Measurements from ENCODE around the gene PLK3. TPM values are rescaled to one million over a fixed set of nuclear protein-coding genes. Genes with fewer than 3 reads are reported as not detected.

PLK3 gene
- total and polyA plus RNA-seq, 10 of the 15 experiments (the other 5 are each of a cell fraction or from before 2014, with no cell fraction given) = 1.5 to 23.2 (median 12.1) TPM

DNA sequence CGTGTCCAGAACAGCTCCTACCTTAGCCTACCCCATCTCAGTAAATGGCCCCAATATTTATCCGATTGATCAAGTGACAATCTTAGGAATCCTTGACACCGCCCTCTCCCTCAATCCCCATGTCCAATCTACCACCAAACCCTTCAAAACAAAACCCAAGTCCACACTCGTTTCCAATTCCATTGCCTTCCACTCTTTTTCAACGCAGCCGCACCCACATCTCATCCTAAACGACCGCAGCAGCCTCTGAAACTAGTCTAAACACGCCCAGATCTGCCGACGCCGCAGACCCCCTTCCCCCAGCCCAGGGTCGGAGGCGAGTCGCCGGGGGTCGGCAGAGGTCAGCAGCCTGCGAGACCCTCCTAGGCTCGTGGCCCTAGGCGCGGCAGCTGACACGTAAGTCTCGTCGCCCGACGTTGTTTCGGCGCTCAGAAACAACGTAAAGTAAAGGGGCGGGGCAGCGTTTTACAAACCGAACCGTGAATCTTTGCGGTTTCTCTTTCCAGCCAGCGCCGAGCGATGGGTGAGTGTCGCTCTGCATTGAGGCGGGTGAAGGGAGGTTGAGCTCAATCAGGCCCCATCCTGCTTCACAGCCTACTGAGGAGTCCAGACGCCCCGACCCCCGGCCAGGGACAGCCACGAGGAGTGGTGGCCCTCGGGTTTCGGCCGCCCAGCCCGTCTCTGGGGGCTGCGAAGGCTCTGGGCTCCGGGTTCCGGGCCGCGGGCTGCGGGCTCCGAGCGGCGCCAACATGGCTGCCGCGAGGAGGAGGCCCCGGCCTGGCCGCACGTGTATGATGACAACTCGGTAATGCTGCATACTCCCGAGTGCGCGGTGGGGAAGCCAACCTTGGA, 24.9 kb upstream of the PLK3 start, which contains the start of gene RPS8 (continued):
- TF ChIP-seq, protein P1, sequence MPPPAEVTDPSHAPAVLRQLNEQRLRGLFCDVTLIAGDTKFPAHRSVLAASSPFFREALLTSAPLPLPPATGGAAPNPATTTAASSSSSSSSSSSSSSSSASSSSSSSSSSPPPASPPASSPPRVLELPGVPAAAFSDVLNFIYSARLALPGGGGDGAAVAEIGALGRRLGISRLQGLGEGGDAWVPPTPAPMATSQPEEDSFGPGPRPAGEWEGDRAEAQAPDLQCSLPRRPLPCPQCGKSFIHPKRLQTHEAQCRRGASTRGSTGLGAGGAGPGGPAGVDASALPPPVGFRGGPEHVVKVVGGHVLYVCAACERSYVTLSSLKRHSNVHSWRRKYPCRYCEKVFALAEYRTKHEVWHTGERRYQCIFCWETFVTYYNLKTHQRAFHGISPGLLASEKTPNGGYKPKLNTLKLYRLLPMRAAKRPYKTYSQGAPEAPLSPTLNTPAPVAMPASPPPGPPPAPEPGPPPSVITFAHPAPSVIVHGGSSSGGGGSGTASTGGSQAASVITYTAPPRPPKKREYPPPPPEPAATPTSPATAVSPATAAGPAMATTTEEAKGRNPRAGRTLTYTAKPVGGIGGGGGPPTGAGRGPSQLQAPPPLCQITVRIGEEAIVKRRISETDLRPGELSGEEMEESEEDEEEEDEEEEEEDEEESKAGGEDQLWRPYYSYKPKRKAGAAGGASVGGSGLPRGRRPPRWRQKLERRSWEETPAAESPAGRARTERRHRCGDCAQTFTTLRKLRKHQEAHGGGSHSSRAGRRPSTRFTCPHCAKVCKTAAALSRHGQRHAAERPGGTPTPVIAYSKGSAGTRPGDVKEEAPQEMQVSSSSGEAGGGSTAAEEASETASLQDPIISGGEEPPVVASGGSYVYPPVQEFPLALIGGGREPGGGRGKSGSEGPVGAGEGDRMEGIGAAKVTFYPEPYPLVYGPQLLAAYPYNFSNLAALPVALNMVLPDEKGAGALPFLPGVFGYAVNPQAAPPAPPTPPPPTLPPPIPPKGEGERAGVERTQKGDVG (CRISPR knock-in tag; IDR thresholded peaks at IDR 0.05) = no peak
- TF ChIP-seq ZNF207 (IDR thresholded peaks at IDR 0.05; ENCODE audit: borderline replicate concordance) (peak; percentile 84), EZH2 (IDR thresholded peaks at IDR 0.05; ENCODE audit: borderline replicate concordance, control insufficient read depth, low read depth, low read length) (no peak), HDGF (IDR thresholded peaks at IDR 0.05) (peak; percentile 77), POU2F2 (IDR thresholded peaks at IDR 0.05; ENCODE audit: borderline replicate concordance, low read depth, low read length) (peak; percentile 97), SMC3 (IDR thresholded peaks at IDR 0.05; ENCODE audit: borderline replicate concordance, low read length) (no peak), SIN3A (IDR thresholded peaks at IDR 0.05; ENCODE audit: low read depth, low read length) (peak; percentile 87), SP1 (IDR thresholded peaks at IDR 0.05; ENCODE audit: low read depth, low read length) (peak; percentile 87), ZNF274 (IDR thresholded peaks at IDR 0.05; ENCODE audit: insufficient read depth, insufficient read length) (no peak), NFIC (IDR thresholded peaks at IDR 0.05; ENCODE audit: low read depth, low read length) (peak; percentile 47; the same call in 1 of the 2 replicates)
- TF ChIP-seq, protein P2, sequence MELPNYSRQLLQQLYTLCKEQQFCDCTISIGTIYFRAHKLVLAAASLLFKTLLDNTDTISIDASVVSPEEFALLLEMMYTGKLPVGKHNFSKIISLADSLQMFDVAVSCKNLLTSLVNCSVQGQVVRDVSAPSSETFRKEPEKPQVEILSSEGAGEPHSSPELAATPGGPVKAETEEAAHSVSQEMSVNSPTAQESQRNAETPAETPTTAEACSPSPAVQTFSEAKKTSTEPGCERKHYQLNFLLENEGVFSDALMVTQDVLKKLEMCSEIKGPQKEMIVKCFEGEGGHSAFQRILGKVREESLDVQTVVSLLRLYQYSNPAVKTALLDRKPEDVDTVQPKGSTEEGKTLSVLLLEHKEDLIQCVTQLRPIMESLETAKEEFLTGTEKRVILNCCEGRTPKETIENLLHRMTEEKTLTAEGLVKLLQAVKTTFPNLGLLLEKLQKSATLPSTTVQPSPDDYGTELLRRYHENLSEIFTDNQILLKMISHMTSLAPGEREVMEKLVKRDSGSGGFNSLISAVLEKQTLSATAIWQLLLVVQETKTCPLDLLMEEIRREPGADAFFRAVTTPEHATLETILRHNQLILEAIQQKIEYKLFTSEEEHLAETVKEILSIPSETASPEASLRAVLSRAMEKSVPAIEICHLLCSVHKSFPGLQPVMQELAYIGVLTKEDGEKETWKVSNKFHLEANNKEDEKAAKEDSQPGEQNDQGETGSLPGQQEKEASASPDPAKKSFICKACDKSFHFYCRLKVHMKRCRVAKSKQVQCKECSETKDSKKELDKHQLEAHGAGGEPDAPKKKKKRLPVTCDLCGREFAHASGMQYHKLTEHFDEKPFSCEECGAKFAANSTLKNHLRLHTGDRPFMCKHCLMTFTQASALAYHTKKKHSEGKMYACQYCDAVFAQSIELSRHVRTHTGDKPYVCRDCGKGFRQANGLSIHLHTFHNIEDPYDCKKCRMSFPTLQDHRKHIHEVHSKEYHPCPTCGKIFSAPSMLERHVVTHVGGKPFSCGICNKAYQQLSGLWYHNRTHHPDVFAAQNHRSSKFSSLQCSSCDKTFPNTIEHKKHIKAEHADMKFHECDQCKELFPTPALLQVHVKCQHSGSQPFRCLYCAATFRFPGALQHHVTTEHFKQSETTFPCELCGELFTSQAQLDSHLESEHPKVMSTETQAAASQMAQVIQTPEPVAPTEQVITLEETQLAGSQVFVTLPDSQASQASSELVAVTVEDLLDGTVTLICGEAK (IDR thresholded peaks at IDR 0.05; ENCODE audit: borderline replicate concordance) = peak; percentile 33; the same call in 1 of the 2 replicates
- TF ChIP-seq, protein P3, sequence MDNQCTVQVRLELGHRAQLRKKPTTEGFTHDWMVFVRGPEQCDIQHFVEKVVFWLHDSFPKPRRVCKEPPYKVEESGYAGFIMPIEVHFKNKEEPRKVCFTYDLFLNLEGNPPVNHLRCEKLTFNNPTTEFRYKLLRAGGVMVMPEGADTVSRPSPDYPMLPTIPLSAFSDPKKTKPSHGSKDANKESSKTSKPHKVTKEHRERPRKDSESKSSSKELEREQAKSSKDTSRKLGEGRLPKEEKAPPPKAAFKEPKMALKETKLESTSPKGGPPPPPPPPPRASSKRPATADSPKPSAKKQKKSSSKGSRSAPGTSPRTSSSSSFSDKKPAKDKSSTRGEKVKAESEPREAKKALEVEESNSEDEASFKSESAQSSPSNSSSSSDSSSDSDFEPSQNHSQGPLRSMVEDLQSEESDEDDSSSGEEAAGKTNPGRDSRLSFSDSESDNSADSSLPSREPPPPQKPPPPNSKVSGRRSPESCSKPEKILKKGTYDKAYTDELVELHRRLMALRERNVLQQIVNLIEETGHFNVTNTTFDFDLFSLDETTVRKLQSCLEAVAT (IDR thresholded peaks at IDR 0.05) = peak; percentile 90
- TF ChIP-seq, protein P4, sequence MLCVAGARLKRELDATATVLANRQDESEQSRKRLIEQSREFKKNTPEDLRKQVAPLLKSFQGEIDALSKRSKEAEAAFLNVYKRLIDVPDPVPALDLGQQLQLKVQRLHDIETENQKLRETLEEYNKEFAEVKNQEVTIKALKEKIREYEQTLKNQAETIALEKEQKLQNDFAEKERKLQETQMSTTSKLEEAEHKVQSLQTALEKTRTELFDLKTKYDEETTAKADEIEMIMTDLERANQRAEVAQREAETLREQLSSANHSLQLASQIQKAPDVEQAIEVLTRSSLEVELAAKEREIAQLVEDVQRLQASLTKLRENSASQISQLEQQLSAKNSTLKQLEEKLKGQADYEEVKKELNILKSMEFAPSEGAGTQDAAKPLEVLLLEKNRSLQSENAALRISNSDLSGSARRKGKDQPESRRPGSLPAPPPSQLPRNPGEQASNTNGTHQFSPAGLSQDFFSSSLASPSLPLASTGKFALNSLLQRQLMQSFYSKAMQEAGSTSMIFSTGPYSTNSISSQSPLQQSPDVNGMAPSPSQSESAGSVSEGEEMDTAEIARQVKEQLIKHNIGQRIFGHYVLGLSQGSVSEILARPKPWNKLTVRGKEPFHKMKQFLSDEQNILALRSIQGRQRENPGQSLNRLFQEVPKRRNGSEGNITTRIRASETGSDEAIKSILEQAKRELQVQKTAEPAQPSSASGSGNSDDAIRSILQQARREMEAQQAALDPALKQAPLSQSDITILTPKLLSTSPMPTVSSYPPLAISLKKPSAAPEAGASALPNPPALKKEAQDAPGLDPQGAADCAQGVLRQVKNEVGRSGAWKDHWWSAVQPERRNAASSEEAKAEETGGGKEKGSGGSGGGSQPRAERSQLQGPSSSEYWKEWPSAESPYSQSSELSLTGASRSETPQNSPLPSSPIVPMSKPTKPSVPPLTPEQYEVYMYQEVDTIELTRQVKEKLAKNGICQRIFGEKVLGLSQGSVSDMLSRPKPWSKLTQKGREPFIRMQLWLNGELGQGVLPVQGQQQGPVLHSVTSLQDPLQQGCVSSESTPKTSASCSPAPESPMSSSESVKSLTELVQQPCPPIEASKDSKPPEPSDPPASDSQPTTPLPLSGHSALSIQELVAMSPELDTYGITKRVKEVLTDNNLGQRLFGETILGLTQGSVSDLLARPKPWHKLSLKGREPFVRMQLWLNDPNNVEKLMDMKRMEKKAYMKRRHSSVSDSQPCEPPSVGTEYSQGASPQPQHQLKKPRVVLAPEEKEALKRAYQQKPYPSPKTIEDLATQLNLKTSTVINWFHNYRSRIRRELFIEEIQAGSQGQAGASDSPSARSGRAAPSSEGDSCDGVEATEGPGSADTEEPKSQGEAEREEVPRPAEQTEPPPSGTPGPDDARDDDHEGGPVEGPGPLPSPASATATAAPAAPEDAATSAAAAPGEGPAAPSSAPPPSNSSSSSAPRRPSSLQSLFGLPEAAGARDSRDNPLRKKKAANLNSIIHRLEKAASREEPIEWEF (IDR thresholded peaks at IDR 0.05; ENCODE audit: insufficient replicate concordance, low read depth, low read length) = no peak

Measured in GM12878 (cell line).